Epithelial cell of proximal tubule (primary cell): Measurements from ENCODE around the gene S100A6. TPM values are rescaled to one million over a fixed set of nuclear protein-coding genes. Genes with fewer than 3 reads are reported as not detected.
A peak's percentile ranks its signal among the peaks of the same experiment; 100 is the strongest.

Source experiments
- DNase-seq: peaks from one replicate; pipeline ENCODE4 v3.0.0-alpha.2; 2011; ENCODE audit warnings: low read depth
- H3K4me3 ChIP-seq: 2 replicates; pipeline ENCODE4 v1.5.1; 2011; ENCODE audit warnings: low read depth, mild to moderate bottlenecking, low read length
- total RNA-seq: library from RNA; depleted of rRNA; stranded (reverse); fragments of >200 nt; gene quantifications from 2 replicates; pipeline ENCODE4 v1.2.3, GENCODE V29; 2015
- TF ChIP-seq, protein P1 (sequence below): conservative IDR thresholded peaks from 2 replicates; pipeline ENCODE4 v1.5.1; 2012; ENCODE audit warnings: low read depth, mild to moderate bottlenecking, low read length

The S100A6 gene
- total RNA-seq, 1 donor from 2014 or later = 1,569 TPM

DNA sequence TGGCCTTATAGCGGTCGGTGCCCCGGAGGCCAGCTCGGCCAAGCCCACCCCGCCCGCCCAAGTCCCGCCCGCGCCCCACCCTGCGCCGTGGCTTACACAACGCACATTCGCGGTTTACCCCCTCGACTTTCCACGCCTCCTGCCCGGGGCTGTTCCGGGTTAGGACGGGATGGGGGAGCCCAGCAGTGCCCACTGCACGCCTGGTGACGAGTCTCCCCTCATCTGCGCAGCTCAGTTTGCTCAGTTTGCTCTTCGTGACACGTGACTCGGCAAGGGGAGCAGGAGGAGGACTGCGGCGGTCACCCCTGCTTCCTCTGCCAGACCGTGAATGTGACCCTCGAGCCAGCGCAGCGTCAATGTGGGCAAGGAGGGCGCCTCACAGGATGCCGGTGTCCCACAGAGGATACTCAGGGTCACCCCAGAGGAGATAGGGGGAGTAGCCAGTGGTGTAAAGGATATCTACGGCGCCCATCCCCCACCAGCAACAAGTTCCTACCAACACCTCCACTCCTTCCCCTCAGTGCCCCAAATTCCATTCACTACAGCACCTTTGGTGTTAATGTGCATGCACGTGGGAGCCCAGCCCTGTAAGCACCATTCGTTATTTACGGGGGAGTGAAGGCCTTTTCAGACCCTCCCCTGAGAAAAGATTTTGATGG is 350 bp upstream of the S100A6 start:
- no peak for DNase-seq
- TF ChIP-seq, protein P1, sequence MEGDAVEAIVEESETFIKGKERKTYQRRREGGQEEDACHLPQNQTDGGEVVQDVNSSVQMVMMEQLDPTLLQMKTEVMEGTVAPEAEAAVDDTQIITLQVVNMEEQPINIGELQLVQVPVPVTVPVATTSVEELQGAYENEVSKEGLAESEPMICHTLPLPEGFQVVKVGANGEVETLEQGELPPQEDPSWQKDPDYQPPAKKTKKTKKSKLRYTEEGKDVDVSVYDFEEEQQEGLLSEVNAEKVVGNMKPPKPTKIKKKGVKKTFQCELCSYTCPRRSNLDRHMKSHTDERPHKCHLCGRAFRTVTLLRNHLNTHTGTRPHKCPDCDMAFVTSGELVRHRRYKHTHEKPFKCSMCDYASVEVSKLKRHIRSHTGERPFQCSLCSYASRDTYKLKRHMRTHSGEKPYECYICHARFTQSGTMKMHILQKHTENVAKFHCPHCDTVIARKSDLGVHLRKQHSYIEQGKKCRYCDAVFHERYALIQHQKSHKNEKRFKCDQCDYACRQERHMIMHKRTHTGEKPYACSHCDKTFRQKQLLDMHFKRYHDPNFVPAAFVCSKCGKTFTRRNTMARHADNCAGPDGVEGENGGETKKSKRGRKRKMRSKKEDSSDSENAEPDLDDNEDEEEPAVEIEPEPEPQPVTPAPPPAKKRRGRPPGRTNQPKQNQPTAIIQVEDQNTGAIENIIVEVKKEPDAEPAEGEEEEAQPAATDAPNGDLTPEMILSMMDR = no peak
- peak overlapping the region; percentile 89 for H3K4me3 ChIP-seq

DNA sequence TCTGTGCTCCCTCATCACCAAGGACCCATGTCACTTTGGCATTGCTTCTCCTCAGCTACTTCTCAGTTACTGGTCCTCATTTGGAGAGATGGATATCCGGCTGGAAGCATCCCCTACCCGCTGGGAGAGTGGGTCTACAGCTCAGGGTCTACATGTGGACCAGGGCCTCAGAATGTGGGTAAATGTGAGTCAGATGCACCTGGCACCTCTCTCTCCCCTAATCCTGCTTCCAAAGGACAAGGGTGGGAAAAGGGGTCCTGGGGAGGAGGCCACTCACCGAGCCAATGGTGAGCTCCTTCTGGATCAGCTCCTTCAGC is 908 bp downstream of the S100A6 start:
- TF ChIP-seq, protein P1 = no peak
- DNase-seq = no peak
- H3K4me3 ChIP-seq = peak overlapping the region; percentile 89

DNA sequence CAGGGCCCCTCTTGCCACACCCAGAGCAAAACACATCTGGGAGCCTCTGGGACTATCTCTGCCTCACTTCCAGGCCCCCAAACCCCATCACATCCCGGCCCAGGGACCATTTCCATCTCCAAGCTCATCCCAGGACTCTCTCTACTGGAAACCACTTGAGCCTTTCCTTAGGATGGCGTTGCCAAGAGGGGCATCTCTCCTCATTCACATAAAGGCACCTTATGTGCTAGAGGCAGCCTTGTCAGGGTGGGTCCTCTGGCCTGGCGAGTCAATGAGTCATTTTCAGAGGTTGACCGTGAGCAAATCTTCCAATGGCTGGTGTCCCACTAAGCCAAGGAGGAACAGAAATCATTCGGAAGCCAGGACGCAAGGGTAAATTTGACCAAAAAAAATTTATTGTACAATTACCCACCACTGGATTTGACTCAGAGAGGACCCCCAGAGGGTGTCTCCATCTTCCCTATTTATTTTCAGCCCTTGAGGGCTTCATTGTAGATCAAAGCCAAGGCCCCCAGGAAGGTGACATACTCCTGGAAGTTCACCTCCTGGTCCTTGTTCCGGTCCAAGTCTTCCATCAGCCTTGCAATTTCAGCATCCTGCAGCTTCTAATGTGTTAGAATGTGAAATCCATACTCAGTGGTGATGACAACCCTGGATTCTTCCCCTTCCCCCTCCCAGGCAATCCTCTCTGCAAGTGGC is 1.4 kb downstream of the S100A6 start:
- TF ChIP-seq, protein P1 = no peak
- DNase-seq = no peak
- H3K4me3 ChIP-seq = peak overlapping the region; percentile 89

DNA sequence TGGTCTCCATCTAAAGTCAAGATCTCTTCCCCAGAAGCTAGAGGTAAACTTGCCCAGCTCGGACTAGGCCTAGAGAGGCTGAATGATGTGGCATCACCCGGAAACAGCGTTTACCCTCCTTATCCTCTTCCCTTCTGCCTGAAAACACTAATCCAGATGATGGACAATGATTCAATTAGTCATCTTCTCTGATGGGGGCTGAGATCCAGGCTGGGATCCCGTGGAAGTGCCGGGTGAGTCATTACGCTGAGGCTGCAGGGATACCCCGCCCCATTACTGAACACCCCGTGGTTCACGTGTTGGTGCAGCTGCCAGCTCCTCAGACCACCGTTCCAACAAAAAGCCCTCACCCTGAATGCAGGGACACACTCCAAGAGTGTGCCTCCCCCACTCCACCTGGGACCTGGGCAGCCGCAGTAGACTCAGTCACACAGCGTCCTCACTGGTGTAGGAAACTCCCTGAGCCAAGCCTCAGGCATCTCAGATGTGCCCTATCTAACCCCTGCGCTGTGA is 2.0 kb downstream of the S100A6 start:
- TF ChIP-seq, protein P1 = no peak
- peak; percentile 67 for DNase-seq
- peak overlapping the region; percentile 89 for H3K4me3 ChIP-seq

DNA sequence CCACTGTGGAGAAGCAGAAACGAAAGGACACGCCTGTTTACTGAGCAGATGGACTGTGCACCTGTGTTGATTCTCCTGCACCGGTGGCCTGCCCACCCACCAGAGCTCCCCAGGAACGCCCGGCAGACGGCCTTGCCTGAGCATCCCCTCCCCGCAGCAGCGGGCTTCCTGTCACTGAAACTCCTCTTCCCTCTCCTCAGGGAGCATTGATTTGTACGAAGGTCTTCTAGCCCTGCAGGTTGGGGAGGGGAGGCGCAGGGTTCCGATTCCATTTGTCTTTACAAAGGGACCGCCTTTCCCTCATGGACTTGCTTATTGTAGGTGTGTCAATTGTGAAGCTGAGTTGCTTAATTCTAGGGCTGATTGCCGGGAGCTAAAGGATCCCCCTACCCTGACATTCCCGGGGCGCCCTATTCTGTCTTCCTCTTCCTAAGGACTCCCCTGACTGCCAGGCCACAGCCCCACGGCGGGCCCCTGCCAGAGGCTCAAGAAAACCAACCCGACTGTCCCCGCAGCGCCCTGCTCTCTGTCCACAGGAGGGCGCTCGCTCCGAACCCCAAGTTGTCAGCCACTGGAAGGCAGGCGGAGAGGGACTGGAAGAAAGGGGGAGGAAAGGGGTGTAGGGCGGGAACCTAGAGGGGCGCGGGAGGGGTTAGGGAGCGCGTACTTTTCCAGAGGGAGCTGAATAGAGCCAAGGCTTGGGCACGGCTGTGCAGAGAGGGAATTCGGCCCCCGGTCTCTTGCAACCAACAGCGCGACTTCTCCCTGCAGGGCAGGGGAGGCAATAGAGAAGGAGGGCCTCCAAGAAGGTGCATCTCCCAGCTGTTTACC is 2.8 kb downstream of the S100A6 start:
- peak overlapping the region; percentile 89 for H3K4me3 ChIP-seq
- DNase-seq = no peak
- TF ChIP-seq, protein P1 = peak; percentile 90

DNA sequence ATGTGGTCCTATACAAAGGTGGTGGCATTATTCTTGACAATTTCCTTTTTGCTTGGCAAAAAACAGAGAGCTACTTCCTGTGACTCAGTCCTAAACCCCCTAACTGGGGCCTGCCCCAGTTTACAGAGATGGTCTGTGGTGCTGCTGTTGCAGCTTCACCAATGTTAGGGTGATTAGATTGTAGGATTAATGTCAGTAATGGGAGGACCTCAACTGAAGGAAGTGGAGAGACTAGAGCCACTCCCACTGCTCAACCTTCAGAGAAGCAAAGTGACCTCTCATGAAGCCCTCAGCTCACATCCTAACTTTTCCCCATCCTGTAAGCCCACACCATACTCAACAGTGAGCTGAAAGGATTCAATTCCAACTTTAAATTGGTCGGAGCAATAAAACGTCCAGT is 3.6 kb downstream of the S100A6 start:
- no peak for DNase-seq
- TF ChIP-seq, protein P1 = no peak
- no peak overlapping the region for H3K4me3 ChIP-seq
